Activated CD4-positive, alpha-beta T cell treated with anti-CD3 and anti-CD28 coated beads, Interleukin-10, Interleukin-2, amounts not matched to agents 100 ng/mL and 50 ng/mL, durations not matched to agents 16 hours and 8 hours (primary cell): ENCODE data around the gene ZDHHC11B.
"Not testable (repeated sequence)": the region's sequence is repeated elsewhere in the genome, so short reads cannot be mapped to it uniquely, and the experiment has no call there.

ENCODE experiments used
- DNase-seq: peaks from one replicate; pipeline ENCODE4 v3.0.0-alpha.2; 2020

Gene ZDHHC11B

DNA sequence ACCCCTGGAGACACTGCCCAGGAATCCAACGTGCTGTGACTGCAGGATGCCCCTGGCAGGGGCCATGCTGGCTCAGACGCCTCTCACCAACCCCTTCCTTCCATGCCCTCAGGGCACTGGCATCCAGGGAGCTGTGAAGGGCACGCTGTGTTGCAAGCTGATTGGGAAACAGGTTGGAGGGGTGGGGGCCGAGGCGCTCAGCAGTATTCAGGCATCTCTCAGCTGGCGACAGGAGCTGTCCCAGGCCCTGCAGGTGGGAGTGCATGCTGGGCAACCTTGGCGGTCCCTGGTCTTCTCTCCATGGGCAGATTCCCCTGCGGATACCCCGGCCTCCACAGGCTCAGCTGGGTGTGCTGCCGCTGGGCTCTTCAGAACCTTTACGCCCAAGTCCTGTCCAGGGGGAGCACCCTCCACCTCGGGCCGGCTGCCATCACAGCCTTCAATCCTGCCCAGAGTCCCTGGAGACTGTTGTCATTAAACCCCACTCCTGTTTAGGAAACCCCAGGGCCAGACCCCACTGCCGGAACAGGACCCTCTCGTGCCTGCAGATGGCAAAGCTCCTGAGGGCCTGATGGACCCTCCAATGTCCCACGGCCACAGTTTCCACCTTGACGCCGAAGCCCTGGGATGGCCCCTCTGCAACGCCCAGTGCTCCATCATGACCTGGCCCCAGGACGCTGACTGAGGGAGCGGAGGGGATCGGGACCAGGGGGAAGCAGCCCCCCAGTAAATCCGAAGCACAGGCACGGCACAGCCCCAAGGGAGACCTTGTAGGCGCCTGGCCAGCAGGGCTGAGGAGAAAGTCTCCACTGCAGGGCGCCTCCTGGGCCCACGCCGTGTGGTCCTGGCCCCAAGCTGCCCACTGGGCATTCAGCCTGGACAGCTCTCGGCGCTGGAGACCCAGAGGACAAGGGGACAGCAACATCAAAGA is 100.7 kb downstream of the ZDHHC11B start:
- DNase-seq = no peak

- not testable (repeated sequence) for DNase-seq
Observed at GRCh38 chr5:682651-683358, 101.7 kb downstream of the ZDHHC11B start.

GRCh38 chr5:682216-682615 is 102.3 kb downstream of the ZDHHC11B start:
- not testable (repeated sequence) for DNase-seq

DNA sequence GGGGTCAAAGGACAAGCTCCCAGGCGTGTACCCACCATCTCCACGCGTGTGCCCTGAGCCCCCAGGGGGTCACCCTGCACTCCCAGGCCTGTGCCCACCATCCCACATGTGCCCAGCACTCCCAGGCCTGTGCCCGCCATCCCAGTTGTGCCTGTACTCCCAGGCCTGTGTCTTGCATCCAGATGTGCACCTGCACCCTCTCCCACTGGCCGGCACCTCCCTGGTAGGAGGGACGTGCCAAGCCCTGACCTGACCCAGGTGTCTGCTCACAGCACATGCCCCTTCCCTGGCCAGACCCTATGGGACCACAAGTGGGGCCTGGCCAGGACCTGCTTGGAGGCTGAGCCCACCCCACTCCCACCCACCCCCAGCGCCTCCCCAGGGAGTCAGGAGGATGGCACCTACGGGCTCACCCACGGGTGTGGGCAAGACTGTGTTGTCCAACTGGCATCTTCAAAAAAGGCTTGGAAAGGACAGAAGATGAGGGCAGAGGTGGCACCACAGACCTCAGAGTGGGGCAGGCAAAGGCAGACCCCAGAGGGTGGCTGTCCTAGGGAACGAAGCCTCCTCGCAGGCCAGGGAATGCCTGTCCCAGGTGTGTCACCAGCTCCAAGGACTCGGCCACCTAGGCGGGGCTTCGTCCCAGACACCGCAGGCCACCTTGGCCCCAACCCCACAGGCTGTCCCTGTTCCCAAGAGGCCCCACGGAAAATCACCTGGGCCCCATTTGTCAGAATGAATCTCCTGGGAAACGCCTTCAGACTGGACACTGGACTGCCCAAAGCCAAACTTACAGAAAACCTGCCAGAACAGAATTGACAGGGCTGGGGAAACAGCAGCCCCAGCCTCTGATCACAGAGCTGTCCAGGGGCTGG is 103.0 kb downstream of the ZDHHC11B start:
- not testable (repeated sequence) for DNase-seq

DNA sequence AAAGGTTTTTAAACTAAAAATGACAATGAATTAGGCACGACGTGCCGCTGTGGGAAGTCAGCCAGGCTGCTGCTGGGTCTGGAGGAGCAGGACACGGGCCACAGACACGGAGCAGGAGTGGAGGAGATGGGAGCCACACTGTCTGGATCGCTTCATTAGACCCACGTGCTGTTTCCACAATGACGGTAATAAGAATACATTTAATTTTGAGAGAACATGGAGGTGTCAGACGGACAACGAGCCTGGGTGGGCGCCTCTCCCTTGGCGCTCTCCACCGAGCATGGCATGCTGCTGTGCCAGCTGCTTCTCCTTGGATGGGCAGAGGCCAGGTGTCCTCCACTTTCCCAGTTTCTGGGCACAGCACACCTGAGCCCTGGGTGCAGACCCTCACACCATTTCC is 103.7 kb downstream of the ZDHHC11B start:
- DNase-seq = not testable (repeated sequence)

DNA sequence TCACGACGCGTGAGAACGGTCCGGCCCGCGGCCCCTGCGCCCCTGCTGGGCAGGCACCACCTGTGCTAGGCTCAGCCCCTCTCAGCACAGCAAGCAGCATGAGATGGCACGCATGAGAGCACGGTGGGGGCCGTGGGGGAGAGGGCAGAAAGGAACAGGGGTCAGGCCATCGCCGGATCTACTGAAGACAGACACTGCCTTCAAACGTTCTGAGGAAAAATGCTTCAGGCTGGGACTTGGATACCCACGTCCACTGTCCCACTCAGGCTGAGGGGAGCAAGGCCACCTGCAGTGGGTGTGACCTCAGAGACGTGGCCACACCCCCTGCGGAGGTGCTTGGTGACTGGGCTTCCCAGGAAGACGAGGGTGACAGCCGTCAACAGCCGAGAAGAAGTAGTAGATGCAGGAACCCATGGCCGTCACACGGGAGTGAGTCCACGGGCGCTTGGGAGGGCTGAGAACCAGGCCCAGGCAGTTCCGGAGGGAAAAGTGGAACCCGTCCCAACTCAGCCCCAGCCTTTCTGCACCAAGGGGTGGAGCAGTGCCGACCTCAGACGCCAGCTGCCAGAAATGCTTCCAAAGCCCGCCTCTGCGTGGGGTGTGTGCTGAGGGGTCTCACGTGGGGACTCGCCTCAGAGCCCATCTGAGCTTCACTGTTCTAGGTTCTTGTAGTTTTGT is 104.3 kb downstream of the ZDHHC11B start:
- DNase-seq = not testable (repeated sequence)

DNA sequence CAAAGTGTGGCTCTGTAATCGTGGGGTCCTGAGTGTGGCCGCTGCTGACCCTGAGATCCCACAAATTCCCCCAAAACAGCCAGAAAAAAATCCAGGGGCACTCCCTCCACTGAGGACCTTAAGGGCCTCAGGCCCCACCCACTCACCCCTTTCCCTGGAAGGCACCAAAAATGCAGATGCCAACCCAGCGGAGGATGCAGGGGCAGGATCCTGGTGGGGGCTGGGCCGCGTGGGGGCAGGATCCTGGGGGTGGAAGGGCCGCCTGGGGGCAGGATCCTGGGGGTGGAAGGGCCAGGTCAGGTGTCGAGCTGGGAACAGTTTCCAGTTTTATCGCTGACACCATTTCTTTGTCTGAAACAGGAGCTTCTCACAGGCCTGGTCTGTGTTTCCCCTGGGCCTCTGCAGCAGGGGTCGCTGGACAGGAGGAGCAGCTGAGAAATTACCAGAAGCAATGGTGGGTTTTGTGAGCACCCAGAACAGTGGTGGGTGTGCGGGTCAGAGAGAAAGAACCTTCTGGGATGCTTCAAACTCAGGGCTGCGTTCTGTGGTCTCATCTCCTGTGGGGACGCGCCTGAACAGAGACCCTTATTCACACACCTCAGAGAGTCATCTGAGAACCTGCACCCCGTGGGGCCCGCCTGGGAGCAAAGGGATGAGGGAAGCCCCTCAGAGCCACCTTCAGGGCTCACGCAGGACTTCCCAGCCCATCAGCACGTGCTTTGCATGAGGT is 105.2 kb downstream of the ZDHHC11B start:
- not testable (repeated sequence) for DNase-seq

GRCh38 chr5:678521-678920 is 106.0 kb downstream of the ZDHHC11B start:
- DNase-seq = not testable (repeated sequence)

DNA sequence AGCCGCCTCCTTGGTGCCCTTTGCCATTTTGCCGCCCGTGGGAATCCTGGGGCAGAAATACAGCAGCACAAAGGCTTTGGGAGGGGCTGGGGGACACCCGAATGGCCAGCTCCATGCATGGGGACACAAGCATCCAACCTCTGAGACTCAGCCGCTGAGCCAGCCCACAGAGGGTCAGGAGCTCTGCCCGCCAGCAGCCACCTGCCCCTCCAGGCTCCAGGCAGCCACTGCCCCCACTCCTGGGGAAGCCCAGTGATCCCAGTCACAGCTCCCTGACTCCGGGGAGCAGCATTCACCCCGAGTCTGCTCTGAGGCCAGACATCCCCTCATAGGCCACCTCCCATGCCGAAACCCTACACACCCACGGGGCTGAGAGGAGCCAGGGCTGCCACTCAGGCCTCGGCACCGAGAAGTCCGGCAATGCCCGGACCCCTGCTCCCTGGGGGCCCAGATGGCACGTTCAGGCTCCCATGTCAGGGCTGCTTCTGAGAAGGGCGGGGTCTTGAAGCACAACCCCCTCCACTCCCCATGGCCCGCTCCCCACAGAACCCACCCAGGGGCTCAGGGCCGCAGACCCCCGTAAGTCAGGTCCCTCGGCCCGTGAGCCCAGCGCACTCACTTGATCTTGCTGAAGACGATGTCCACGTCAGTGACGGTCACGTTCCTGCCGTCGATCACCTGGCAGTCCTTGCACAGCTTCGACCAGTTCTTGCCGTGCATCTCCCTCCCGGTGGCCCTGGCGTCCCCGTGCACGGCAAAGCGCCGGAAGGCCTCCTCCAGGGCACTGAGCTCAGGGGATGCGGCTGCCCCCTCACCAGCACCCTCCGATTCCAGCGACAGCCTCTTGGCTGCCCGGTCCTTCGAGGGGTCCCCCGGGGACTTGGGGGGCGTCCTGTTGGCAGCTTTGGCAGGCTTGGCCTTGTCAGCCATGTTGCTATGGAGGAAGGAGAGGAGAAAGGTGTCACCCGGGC is 107.1 kb downstream of the ZDHHC11B start:
- DNase-seq = no peak

GRCh38 chr5:676699-677076 is 107.8 kb downstream of the ZDHHC11B start:
- no peak for DNase-seq

GRCh38 chr5:675871-676698 is 108.4 kb downstream of the ZDHHC11B start:
- DNase-seq = no peak

GRCh38 chr5:675111-675870 is 109.2 kb downstream of the ZDHHC11B start:
- no peak for DNase-seq

DNA sequence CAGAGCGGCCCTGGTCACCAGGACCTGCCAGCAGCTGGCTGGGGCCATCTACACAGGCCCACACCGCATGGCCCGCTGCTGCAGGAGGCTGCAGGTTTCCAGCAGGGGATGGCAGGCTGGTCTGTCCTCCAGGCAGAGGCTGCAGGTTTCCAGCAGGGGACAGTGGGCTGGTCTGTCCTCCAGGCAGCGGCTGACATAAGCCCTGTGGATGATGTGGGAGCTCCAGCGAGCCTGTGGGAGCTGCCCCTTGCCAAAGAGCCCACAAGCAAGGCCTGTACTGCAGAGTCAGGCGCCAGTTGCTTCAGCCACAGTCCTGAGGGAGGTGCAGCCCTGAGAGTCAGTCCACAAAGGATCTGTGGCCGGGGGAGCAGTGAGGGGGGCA is 109.9 kb downstream of the ZDHHC11B start:
- no peak for DNase-seq

DNA sequence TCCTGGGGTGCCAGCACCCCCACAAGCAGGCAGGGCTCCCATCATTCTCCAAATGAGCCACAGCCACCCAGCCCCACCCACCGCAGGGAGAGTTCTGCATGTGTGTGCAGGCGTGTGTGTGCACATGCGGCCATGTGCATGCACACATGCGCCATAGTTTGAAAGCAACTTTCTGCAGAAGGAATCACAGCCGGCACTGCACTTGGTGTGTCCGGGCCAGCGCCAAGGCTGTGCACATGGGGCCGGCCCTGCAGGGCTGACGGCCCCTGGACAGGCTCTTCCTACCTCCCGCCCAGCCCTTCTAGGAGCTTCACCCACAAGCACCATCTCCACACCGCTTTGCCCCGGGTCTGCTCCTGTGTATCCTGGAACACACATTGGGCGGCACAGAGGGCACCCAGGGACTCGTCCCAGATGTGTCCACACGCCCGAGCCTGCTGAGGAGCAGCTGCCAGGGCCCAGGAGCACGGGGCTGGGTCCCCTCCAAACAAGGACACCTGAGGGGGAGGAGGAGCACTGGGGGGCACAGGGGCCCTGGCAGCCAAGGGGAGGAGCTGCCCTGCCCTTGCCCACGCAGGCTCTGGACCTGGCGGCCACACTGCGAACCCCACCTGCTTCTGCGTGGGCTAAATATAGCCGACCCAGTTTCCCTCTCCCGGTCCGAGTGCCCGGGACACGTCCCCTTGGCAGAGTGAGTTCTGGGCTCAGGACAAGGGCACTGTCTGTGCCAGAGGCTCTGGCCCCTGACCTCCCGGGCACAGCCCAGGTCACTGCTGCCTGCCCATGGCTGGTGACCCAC is 110.5 kb downstream of the ZDHHC11B start:
- DNase-seq = no peak

DNA sequence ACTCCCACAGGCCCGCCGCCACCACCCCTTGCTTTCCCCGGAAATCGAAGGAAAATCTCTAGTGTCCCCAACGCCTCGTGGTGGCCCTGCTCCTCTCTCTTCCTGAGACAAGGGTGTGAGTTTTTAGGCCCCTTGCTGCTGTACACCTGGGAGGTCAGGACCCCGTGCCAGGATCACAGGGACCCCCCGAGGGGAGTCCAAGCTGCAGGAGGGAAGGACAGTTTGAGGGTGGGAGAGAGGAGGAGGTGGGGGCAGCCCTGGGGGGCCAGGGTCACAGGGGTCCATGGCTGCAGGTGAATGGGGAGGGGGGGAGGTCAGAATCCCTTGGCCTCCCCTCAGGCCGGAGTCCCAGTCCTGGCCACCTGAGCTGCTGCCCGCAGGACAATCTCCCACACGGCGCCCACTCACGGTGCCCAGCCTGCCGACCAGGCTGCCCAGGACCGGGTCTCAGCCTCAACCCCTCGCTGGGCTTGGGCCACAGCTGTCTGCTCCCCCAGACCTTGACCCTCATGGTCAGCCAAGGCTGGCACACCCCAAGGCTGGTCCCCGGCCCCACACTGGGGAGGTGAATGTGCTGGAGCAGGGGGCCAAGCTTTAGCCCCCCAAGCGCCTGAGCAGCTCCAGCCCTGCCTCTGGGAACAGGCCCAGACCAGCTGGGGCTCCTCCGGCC is 111.2 kb downstream of the ZDHHC11B start:
- DNase-seq = no peak

DNA sequence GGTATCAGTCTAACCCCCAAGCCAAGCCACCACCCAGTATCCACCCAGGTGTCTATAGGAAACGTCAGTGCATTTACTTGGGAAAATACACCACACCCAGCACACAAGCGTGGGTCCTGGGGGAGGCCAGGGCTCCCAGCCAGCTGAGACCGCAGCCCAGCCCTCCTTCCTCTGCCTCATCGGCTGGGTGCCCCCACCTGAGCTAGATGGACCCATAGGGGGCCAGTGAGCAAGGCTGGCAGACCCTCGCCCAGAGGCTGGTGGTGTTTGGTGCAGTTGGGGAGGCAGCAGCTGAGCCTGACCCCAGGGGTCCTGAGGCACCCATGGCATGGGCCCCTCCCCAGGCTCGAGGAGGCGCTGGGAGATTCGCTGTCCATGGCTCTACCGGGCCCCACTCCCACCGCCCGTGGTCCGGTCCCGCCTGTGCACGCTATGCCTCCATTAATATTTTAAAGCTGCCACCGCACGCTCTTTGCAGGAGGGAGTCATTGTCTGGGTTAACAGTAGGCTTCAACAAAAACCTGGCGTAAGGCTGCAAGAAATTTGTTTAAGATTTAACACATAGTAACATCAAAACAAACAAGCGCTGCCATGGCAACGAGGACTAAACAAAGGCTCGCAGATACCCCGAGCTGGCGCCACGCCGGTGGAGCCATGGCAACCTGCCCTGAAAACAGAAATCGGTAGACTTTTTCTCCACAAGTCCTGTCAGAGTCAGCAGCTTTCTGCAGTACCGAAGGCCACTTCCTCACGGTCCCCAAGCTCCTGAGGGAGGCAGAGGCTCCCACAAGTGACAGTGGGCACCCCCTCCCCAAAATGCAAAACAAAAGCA is 112.0 kb downstream of the ZDHHC11B start:
- peak; percentile 78 for DNase-seq
